OCI-LY7 (cell line): Measurements from ENCODE around the gene GRAP2.

Experiments
- CTCF ChIP-seq: fragments of 200-600 bp; sonication (generic); conservative IDR thresholded peaks from 2 replicates; pipeline ENCODE4 v1.5.1; 2014; ENCODE audit warnings: mild to moderate bottlenecking, antibody characterized with exemption, low read length, moderate library complexity, mixed read lengths
- EZH2phosphoT487 ChIP-seq: fragments of 200-600 bp; sonication (generic); IDR thresholded peaks from 2 replicates; pipeline ENCODE4 v1.6.1; 2018; ENCODE audit warnings: low read depth, borderline replicate concordance, mild to moderate bottlenecking, mixed run types, antibody characterized with exemption, low read length, moderate library complexity, mixed read lengths

- TF ChIP-seq CTCF (no peak), EZH2phosphoT487 (no peak)
These were observed 3.0 kb upstream of the GRAP2 start for GRCh38 chr22:39897841-39898240.
